Mesendoderm (in vitro differentiated cells): ENCODE results near the gene CYTH3.
"Not testable (repeated sequence)": the region's sequence is repeated elsewhere in the genome, so short reads cannot be mapped to it uniquely, and the experiment has no call there.

ENCODE experiments used
- DNase-seq: peaks from one replicate; pipeline ENCODE4 v3.0.0; 2013
- H2AK5ac ChIP-seq: 2 replicates; pipeline ENCODE4 v1.6.1; 2013; ENCODE audit warnings: low read length, inconsistent platforms
- H2BK120ac ChIP-seq: 2 replicates; pipeline ENCODE4 v1.6.1; 2013; ENCODE audit warnings: low read depth, mild to moderate bottlenecking, low read length, moderate library complexity, mixed read lengths
- H2BK15ac ChIP-seq: replicated peaks from 2 replicates; pipeline ENCODE4 v1.6.1; 2013; ENCODE audit warnings: low read depth, mild to moderate bottlenecking, moderate library complexity
- H2BK5ac ChIP-seq: 2 replicates; pipeline ENCODE4 v1.6.1; 2013; ENCODE audit warnings: low read length, inconsistent platforms
- H3K18ac ChIP-seq: 2 replicates; pipeline ENCODE4 v1.6.1; 2013; ENCODE audit warnings: mild to moderate bottlenecking, low read length, mixed read lengths
- H3K23ac ChIP-seq: one replicate; pipeline ENCODE4 v1.6.1; 2013; ENCODE audit warnings: low read length
- H3K27ac ChIP-seq: 2 replicates; pipeline ENCODE4 v1.5.1; 2013; ENCODE audit warnings: low read depth, mild to moderate bottlenecking, inconsistent platforms, low read length, moderate library complexity
- H3K27me3 ChIP-seq: 2 replicates; pipeline ENCODE4 v1.6.1; 2013; ENCODE audit warnings: low read length, control low read depth, mild to moderate bottlenecking, inconsistent platforms; ENCODE audit not compliant: insufficient read depth, poor library complexity
- H3K36me3 ChIP-seq: 2 replicates; pipeline ENCODE4 v1.6.1; 2013; ENCODE audit warnings: low read length, inconsistent platforms; ENCODE audit not compliant: control insufficient read depth, insufficient read depth
- H3K4ac ChIP-seq: one replicate; pipeline ENCODE4 v1.6.1; 2013; ENCODE audit warnings: low read depth, mild to moderate bottlenecking, low read length, moderate library complexity
- H3K4me1 ChIP-seq: 2 replicates; pipeline ENCODE4 v1.6.1; 2013; ENCODE audit warnings: low read depth, low read length, inconsistent platforms; ENCODE audit not compliant: control insufficient read depth
- H3K4me2 ChIP-seq: 2 replicates; pipeline ENCODE4 v1.6.1; 2013; ENCODE audit warnings: low read length
- H3K4me3 ChIP-seq: 2 replicates; pipeline ENCODE4 v1.5.1; 2013; ENCODE audit warnings: mild to moderate bottlenecking, low read length
- H3K56ac ChIP-seq: one replicate; pipeline ENCODE4 v1.6.1; 2013; ENCODE audit warnings: low read length
- H3K79me1 ChIP-seq: 2 replicates; pipeline ENCODE4 v1.6.1; 2013; ENCODE audit warnings: low read length, inconsistent platforms
- H3K79me2 ChIP-seq: 2 replicates; pipeline ENCODE4 v1.6.1; 2013; ENCODE audit warnings: mild to moderate bottlenecking, low read length; ENCODE audit not compliant: control insufficient read depth, insufficient read depth
- H3K9ac ChIP-seq: 2 replicates; pipeline ENCODE4 v1.6.1; 2013; ENCODE audit warnings: low read length, inconsistent platforms
- H4K5ac ChIP-seq: one replicate; pipeline ENCODE4 v1.6.1; 2013; ENCODE audit warnings: low read length
- H4K8ac ChIP-seq: one replicate; pipeline ENCODE4 v1.6.1; 2013; ENCODE audit warnings: low read depth, mild to moderate bottlenecking, control low read depth, low read length, moderate library complexity
- WGBS: extraction: QIAGEN DNeasy Blood & Tissue Kit; methylation state at CpG from one replicate; pipeline ENCODE4 v1.1.7; 2013; ENCODE audit warnings: low lambda C conversion rate, missing lambda C conversion rate; ENCODE audit not compliant: insufficient coverage; ENCODE audit errors: extremely low coverage; 5-methylcytosine and 5-hydroxymethylcytosine counted together

The CYTH3 gene

DNA sequence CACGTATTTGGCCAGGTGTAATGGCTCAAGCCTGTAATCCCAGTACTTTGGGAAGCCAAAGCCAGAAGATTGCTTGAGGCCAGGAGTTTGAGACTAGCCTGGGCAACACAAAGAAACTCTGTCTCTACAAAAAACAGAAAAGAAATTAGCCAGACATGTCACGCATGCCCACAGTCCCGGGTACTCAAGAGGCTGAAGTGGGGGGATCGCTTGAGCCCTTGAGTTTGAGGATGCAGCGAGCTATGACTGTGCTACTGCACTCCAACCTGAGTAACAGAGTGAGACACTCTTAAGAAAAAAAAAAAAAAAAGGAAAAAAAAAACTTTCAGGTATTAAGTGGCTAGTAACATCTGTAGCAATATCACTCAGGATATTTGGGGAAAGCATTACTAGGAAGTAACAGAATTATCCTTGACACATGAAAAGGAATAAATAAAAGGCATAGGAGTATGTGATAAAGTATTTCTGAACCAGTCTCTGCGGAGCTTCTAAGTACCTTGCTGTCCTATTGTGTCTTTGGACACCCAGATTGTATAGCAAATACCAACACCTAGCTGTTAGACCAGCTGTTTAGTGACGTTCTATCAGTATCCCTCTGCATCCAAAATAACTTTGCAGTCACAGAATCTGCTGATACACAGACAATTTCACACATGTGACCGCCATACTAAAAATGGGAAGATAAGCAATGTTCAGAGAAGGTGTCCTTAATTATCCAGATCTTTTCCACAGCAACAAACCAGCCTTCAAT, 74.4 kb downstream of the CYTH3 start:
- Histone ChIP-seq H2BK5ac (no peak overlapping the region), H3K36me3 (no peaks in the 10 kb centered on the region), H3K4ac (no peak overlapping the region), H2BK15ac (no peak overlapping the region), H2BK120ac (no peak overlapping the region), H3K27ac (no peak overlapping the region), H3K79me2 (no peaks in the 10 kb centered on the region), H3K79me1 (no peaks in the 10 kb centered on the region), H3K23ac (no peak overlapping the region), H4K5ac (no peak overlapping the region), H3K9ac (no peak overlapping the region), H3K4me3 (no peak overlapping the region), H3K56ac (no peak overlapping the region), H3K4me2 (no peak overlapping the region), H4K8ac (no peak overlapping the region), H3K27me3 (no peaks in the 10 kb centered on the region), H2AK5ac (no peak overlapping the region), H3K18ac (no peak overlapping the region), H3K4me1 (peaks cover 3% of the 10 kb centered on the region)
- no peak for DNase-seq
- WGBS, result no CpG with 5 or more reads among the region's 8 CpGs

DNA sequence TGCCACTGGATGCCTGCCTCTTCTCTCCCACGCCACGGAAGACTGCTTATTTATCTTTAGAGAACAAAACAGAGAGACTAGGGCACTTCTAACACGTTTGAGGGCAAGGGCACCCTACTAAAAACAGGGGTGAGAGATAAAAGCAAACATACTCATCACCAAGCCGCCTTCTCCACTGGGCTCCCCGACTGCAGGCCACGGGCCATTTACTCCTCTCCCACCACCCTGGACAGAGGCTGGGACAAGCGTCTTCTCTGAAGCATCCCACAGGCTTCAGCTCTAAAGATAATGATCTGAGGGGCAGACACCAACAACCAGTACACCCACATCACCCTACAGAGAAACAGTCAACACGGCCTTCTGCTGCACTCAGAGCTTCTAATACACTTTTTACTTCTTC, 78.7 kb downstream of the CYTH3 start:
- Histone ChIP-seq H2BK120ac (no peak overlapping the region), H3K4me1 (no peaks in the 10 kb centered on the region), H3K27me3 (no peaks in the 10 kb centered on the region), H3K4ac (no peak overlapping the region), H3K79me2 (no peaks in the 10 kb centered on the region), H4K8ac (no peak overlapping the region), H3K79me1 (no peaks in the 10 kb centered on the region), H3K4me3 (no peak overlapping the region), H3K18ac (no peak overlapping the region), H2AK5ac (no peak overlapping the region), H2BK15ac (no peak overlapping the region), H3K36me3 (no peaks in the 10 kb centered on the region), H3K56ac (no peak overlapping the region), H3K4me2 (no peak overlapping the region), H3K9ac (no peak overlapping the region), H3K27ac (no peak overlapping the region), H4K5ac (no peak overlapping the region), H3K23ac (no peak overlapping the region), H2BK5ac (no peak overlapping the region)
- WGBS, result no CpG with 5 or more reads among the region's 8 CpGs
- DNase-seq, result no peak

- H2AK5ac ChIP-seq, H2BK15ac ChIP-seq, H3K4ac ChIP-seq, H3K56ac ChIP-seq, H3K36me3 ChIP-seq, H3K27ac ChIP-seq, H3K4me1 ChIP-seq, H3K79me1 ChIP-seq, H3K18ac ChIP-seq, H3K79me2 ChIP-seq, H2BK120ac ChIP-seq, H4K8ac ChIP-seq, H3K23ac ChIP-seq, H3K4me2 ChIP-seq, H3K4me3 ChIP-seq, DNase-seq, H3K9ac ChIP-seq, H2BK5ac ChIP-seq, H3K27me3 ChIP-seq, H4K5ac ChIP-seq: not testable (repeated sequence)
- WGBS, result no CpG with 5 or more reads among the region's 7 CpGs
Measured at GRCh38 chr7:6190563-6190962, 81.9 kb downstream of the CYTH3 start.

- H3K9ac ChIP-seq, result no peak overlapping the region
- no peak overlapping the region for H3K27ac ChIP-seq
- H2BK120ac ChIP-seq, result no peak overlapping the region
- H3K4me2 ChIP-seq, result no peak overlapping the region
- no peak for DNase-seq
- no peaks in the 10 kb centered on the region for H3K79me1 ChIP-seq
- no peaks in the 10 kb centered on the region for H3K79me2 ChIP-seq
- no peak overlapping the region for H2AK5ac ChIP-seq
- H3K18ac ChIP-seq, result no peak overlapping the region
- WGBS, result no CpG with 5 or more reads among the region's 5 CpGs
- H4K5ac ChIP-seq, result no peak overlapping the region
- no peak overlapping the region for H3K4ac ChIP-seq
- H3K4me1 ChIP-seq, result no peaks in the 10 kb centered on the region
- no peaks in the 10 kb centered on the region for H3K27me3 ChIP-seq
- H3K56ac ChIP-seq, result no peak overlapping the region
- H3K36me3 ChIP-seq, result no peaks in the 10 kb centered on the region
- H2BK15ac ChIP-seq, result no peak overlapping the region
- no peak overlapping the region for H4K8ac ChIP-seq
- H3K4me3 ChIP-seq, result no peak overlapping the region
- no peak overlapping the region for H3K23ac ChIP-seq
- H2BK5ac ChIP-seq, result no peak overlapping the region
Measured at GRCh38 chr7:6188389-6188788, 84.0 kb downstream of the CYTH3 start.

- no peak overlapping the region for H3K27ac ChIP-seq
- WGBS, result no CpG with 5 or more reads among the region's 11 CpGs
- DNase-seq, result no peak
Measured at GRCh38 chr7:6186577-6186976, 85.8 kb downstream of the CYTH3 start.

DNA sequence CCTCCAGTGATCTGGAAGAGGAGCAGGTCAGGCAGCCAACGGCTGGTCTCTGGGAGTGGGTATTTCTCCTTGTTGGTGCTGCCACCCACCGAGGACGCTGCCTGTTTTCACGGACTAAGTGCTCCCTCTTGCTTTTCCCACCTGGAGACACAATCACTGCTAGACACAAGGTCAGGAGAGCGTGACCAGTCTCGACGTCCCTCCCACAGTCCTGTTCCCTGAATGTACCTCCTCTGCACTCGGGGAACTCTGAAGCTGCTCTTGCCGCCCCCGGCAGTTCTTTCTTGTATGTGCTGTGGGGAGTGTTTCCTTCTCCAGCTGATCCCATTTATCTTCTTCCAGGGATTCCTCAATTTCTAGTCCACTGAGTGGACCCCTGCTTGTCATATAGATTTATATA, 89.4 kb downstream of the CYTH3 start:
- Histone ChIP-seq H4K8ac (no peak overlapping the region), H3K4me3 (no peak overlapping the region), H3K18ac (no peak overlapping the region), H3K4ac (no peak overlapping the region), H3K27ac (no peak overlapping the region), H2BK120ac (no peak overlapping the region), H2BK5ac (no peak overlapping the region), H3K79me1 (no peaks in the 10 kb centered on the region), H3K79me2 (no peaks in the 10 kb centered on the region), H3K27me3 (no peaks in the 10 kb centered on the region), H4K5ac (no peak overlapping the region), H3K36me3 (no peaks in the 10 kb centered on the region), H3K9ac (no peak overlapping the region), H3K4me2 (no peak overlapping the region), H3K23ac (no peak overlapping the region), H3K4me1 (no peaks in the 10 kb centered on the region), H2BK15ac (no peak overlapping the region), H2AK5ac (no peak overlapping the region), H3K56ac (no peak overlapping the region)
- no peak for DNase-seq
- WGBS, result no CpG with 5 or more reads among the region's 10 CpGs

More at GRCh38 chr7:6186577-6186976, 85.8 kb downstream of the CYTH3 start:
- Histone ChIP-seq H2AK5ac (no peak overlapping the region), H3K4me1 (no peaks in the 10 kb centered on the region), H3K18ac (no peak overlapping the region), H3K4ac (no peak overlapping the region), H3K27me3 (no peaks in the 10 kb centered on the region), H3K79me2 (no peaks in the 10 kb centered on the region), H2BK15ac (no peak overlapping the region), H3K56ac (no peak overlapping the region), H3K4me2 (no peak overlapping the region), H4K8ac (no peak overlapping the region), H2BK120ac (no peak overlapping the region), H3K4me3 (no peak overlapping the region), H3K36me3 (no peaks in the 10 kb centered on the region), H3K79me1 (no peaks in the 10 kb centered on the region), H3K9ac (no peak overlapping the region), H3K23ac (no peak overlapping the region), H2BK5ac (no peak overlapping the region), H4K5ac (no peak overlapping the region)
